ENCODE data around the gene HFM1.

Gene HFM1

DNA sequence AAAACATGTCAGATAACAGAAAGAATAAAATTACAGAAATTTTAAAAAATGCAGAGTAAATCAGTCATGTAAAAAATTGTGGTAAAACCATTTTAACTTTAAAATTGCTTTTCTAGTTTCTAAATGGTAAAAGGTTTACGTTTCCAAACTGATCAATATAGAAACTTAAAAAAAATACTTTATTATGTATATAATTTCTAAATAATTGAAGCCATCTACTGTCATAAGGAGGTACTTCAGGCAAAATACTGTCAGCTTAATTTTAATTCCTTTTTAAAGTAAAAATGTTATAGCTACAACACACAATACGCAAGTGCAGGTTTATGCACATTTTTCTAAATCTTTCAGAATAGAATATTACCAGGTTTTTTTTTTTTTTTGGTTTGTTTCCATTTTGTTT lies 159.9 kb downstream of the HFM1 start:
- DNase-seq, result no peak

GRCh38 chr1:91243171-91243570 lies 161.5 kb downstream of the HFM1 start:
- DNase-seq, result no peak

DNA sequence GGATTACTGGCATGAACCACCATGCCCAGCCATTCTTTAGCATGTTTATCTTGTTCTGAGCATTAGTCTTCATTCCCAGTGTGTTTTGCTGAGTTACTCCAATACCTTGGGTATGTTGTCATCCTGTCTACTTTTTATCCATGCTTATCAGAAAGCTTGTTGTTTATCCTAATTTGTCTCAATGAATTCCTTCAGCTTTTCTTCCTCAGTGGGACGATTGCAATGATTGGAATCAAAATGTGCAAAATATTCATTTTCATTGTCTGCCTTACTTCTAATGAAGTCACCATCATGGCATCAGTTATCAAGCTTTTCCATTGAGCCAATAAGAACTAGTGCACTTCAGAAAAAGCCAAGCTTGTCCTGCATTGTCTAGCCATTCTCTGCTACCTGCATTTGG lies 170.5 kb downstream of the HFM1 start:
- no peak for DNase-seq

GRCh38 chr1:91226741-91227140 lies 177.9 kb downstream of the HFM1 start:
- no peak for DNase-seq

DNA sequence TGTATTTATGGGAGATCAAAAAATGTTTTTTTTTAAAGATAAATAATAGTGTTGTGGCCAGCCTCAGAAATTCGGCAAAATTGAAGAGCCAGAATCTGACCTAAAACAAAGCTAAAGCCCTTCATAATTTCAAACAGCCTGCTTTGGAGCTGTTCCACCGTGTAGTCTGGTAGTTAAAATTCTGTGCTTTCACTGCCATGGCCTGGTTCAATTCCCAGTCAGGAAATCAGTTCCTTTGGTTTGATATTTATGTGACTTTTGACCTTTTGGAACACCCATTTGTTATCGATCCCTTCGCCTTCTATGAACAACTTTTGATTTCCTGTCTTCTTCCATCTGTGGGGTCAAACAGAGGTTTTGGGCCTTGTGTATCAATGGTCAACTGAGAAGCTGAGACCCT lies 179.8 kb downstream of the HFM1 start:
- DNase-seq, result no peak

DNA sequence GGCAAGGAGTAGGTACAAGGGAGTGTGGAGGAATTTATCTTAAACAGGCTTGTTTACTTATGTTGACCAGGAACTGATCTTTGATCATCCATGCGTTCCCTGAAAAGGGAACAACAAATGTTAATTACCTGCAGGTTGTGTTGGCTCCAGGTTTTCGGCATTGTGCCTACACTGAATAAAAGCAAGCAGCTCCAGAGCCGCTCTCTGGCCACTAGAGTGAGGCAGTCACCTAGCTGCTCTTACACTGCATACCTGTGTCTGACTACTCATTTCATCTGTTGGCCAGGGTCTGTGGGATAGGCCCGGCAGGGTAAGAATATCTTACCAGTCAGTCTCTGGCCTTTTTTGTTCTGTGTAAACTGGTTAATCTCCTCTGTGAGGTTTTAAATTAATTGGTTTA lies 183.6 kb downstream of the HFM1 start:
- DNase-seq, result no peak

DNA sequence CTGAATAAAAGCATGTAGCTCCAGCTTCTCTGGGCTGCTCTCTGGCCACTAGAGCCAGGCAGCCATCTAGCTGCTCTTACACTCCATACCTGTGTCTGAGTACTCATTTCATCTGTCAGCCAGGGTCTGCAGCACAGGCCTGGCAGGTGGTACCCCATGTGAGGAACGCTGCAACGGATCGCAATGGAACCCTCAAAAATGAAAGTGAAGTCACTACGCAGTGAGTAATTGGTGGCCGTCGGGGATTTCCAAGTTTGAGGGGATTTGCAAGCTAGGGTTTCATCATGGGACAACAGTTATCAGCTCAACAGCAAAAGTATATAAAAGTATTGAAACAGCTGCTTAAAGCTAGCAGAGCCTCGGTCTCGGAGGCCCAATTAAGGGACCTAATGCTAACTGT lies 186.7 kb downstream of the HFM1 start:
- DNase-seq, result no peak
